SK-N-SH (cell line): Measurements from ENCODE around the gene PWWP2B. TPM values are rescaled to one million over a fixed set of nuclear protein-coding genes. Genes with fewer than 3 reads are reported as not detected.

Source experiments
- CTCF ChIA-PET: fragments of 300-600, 350-600 bp; formaldehyde crosslinking; extraction: SDS; loops from one replicate; lab custom pipeline; 2021; lab: Yijun Ruan, JAX
- POLR2A ChIA-PET: fragments of 350-600 bp; sonication (Branson Sonifier 250); formaldehyde crosslinking; extraction: SDS; loops from one replicate; lab custom pipeline; 2020; ENCODE audit warnings: antibody characterized with exemption, inconsistent platforms; lab: Yijun Ruan, JAX
- DNase-seq: peaks from one replicate; pipeline ENCODE4 v3.0.0; 2012
- H2AFZ ChIP-seq: fragments of 200-600 bp; sonication (generic); 2 replicates; pipeline ENCODE4 v1.8.1; 2016; ENCODE audit warnings: antibody characterized with exemption, mild to moderate bottlenecking, low read depth
- H3F3A ChIP-seq: fragments of 200-600 bp; sonication (generic); replicated peaks from 2 replicates; pipeline ENCODE3; 2016; ENCODE audit warnings: antibody characterized with exemption, mild to moderate bottlenecking; ENCODE audit not compliant: insufficient read depth
- H3K27ac ChIP-seq, 2 experiments: fragments of 200-500 bp in 1 of 2; fragments of 200-600 bp in 1 of 2; sonication (Bioruptor generic) in 1 of 2; sonication (generic), shearing (Covaris generic) in 1 of 2; 2 replicates each; pipeline versions ENCODE4 v1.5.1 to v1.6.1; 2014 to 2016; ENCODE audit warnings: low read depth in 2 of 2, inconsistent platforms in 1 of 2, low read length in 1 of 2, mild to moderate bottlenecking in 1 of 2, mixed read lengths in 1 of 2
- H3K27me3 ChIP-seq: fragments of 200-600 bp; sonication (generic), shearing (Covaris generic); 2 replicates; pipeline ENCODE4 v1.6.1; 2016; ENCODE audit warnings: mixed run types; ENCODE audit not compliant: insufficient read depth
- H3K36me3 ChIP-seq, 2 experiments: fragments of 200-500 bp in 1 of 2; fragments of 200-600 bp in 1 of 2; sonication (Bioruptor generic) in 1 of 2; sonication (generic) in 1 of 2; replicated peaks in 1 of 2; 2 replicates each; pipeline versions ENCODE3 to v1.5.1; 2014 to 2016; ENCODE audit warnings: low read length in 1 of 2, mild to moderate bottlenecking in 1 of 2; ENCODE audit not compliant: insufficient read depth in 2 of 2, control insufficient read depth in 1 of 2
- H3K4me1 ChIP-seq, 2 experiments: fragments of 200-500 bp in 1 of 2; fragments of 200-600 bp in 1 of 2; sonication (Bioruptor generic) in 1 of 2; sonication (generic), shearing (Covaris generic) in 1 of 2; 2 replicates each; pipeline versions ENCODE4 v1.5.1 to v1.6.1; 2014 to 2016; ENCODE audit warnings: low read depth in 1 of 2, low read length in 1 of 2, mixed run types in 1 of 2; ENCODE audit not compliant: insufficient read depth in 2 of 2, control insufficient read depth in 1 of 2
- H3K4me2 ChIP-seq: fragments of 200-600 bp; sonication (generic), shearing (Covaris generic); 2 replicates; pipeline ENCODE4 v1.6.1; 2017; ENCODE audit warnings: mixed run types
- H3K4me3 ChIP-seq, 2 experiments: fragments of 200-500 bp in 1 of 2; fragments of 200-600 bp in 1 of 2; sonication (Bioruptor generic) in 1 of 2; sonication (generic), shearing (Covaris generic) in 1 of 2; 2 replicates each; pipeline versions ENCODE4 v1.5.1 to v1.8.1; 2014 to 2016; ENCODE audit warnings: low read depth in 2 of 2, inconsistent platforms in 1 of 2, low read length in 1 of 2, mild to moderate bottlenecking in 1 of 2, mixed read lengths in 1 of 2, moderate library complexity in 1 of 2
- H3K79me2 ChIP-seq: fragments of 200-600 bp; sonication (generic); 2 replicates; pipeline ENCODE4 v1.8.1; 2017; ENCODE audit warnings: mild to moderate bottlenecking; ENCODE audit not compliant: insufficient read depth
- H3K9ac ChIP-seq: fragments of 200-600 bp; sonication (generic); 2 replicates; pipeline ENCODE4 v1.6.1; 2017; ENCODE audit warnings: mixed run types
- H3K9me2 ChIP-seq: fragments of 200-600 bp; sonication (generic); 2 replicates; pipeline ENCODE4 v1.6.1; 2017; ENCODE audit warnings: mixed run types
- H3K9me3 ChIP-seq: fragments of 200-600 bp; sonication (generic); 2 replicates; pipeline ENCODE4 v1.6.1; 2017; ENCODE audit warnings: mixed run types, mild to moderate bottlenecking, moderate library complexity
- H4K20me1 ChIP-seq: fragments of 200-600 bp; sonication (generic); 2 replicates; pipeline ENCODE4 v1.6.1; 2017; ENCODE audit warnings: mild to moderate bottlenecking, mixed run types; ENCODE audit not compliant: insufficient read depth
- ELF1 ChIP-seq: IDR thresholded peaks from 2 replicates; pipeline ENCODE4 v1.4.0; 2012
- EP300 ChIP-seq, 2 experiments: IDR thresholded peaks; 2 replicates each; pipeline versions ENCODE4 v1.4.0 to v1.6.1; 2012; ENCODE audit warnings: borderline replicate concordance in 1 of 2, low read depth in 1 of 2, low read length in 1 of 2
- EZH2phosphoT487 ChIP-seq: fragments of 200-600 bp; sonication (generic); IDR thresholded peaks from 2 replicates; pipeline ENCODE4 v1.6.1; 2017; ENCODE audit warnings: low read depth, mixed run types, mild to moderate bottlenecking, antibody characterized with exemption, moderate library complexity, borderline replicate concordance
- FOXJ3 ChIP-seq: sonication (generic); formaldehyde crosslinking; IDR thresholded peaks from 2 replicates; pipeline ENCODE4 v1.5.1; 2020; ENCODE audit warnings: mild to moderate bottlenecking, missing genetic modification reagents
- GABPA ChIP-seq: IDR thresholded peaks from 2 replicates; pipeline ENCODE4 v1.4.0; 2012; ENCODE audit warnings: low read depth, mild to moderate bottlenecking
- GATA2 ChIP-seq: sonication (generic); formaldehyde crosslinking; IDR thresholded peaks from 2 replicates; pipeline ENCODE4 v1.5.0; 2020; ENCODE audit warnings: mild to moderate bottlenecking, missing genetic modification reagents
- MEF2A ChIP-seq: IDR thresholded peaks from 2 replicates; pipeline ENCODE4 v1.4.0; 2012; ENCODE audit warnings: low read depth, borderline replicate concordance
- NFIC ChIP-seq: IDR thresholded peaks from 2 replicates; pipeline ENCODE4 v1.4.0; 2012; ENCODE audit warnings: borderline replicate concordance
- POLR2AphosphoS5 ChIP-seq: IDR thresholded peaks from 2 replicates; pipeline ENCODE4 v1.6.1; 2012; ENCODE audit warnings: low read depth, low read length
- RCOR1 ChIP-seq: fragments of 150-350 bp; IDR thresholded peaks from 2 replicates; pipeline ENCODE4 v1.6.1; 2017; ENCODE audit warnings: antibody characterized with exemption, low read length
- RXRA ChIP-seq: IDR thresholded peaks from 2 replicates; pipeline ENCODE4 v1.4.0; 2012; ENCODE audit warnings: low read depth, mild to moderate bottlenecking, borderline replicate concordance
- SIN3A ChIP-seq: IDR thresholded peaks from 2 replicates; pipeline ENCODE4 v1.6.1; 2012; ENCODE audit warnings: low read depth, mild to moderate bottlenecking, low read length, moderate library complexity, borderline replicate concordance
- SMC3 ChIP-seq: IDR thresholded peaks from 2 replicates; pipeline ENCODE4 v1.6.1; 2012; ENCODE audit warnings: low read depth, low read length, improper control_type of control experiment
- WGBS: methylation state at CpG from one replicate; pipeline ENCODE4 v1.1.6; 2017; ENCODE audit warnings: low lambda C conversion rate; 5-methylcytosine and 5-hydroxymethylcytosine counted together
- polyA plus RNA-seq, 3 experiments: library from polyadenylated mRNA; depleted of rRNA; stranded (reverse); fragments of >200 nt; gene quantifications; 2 replicates each; pipeline ENCODE4 v1.2.3, GENCODE V29; 2012
- TF ChIP-seq, protein P1 (sequence below): IDR thresholded peaks from 2 replicates; pipeline ENCODE4; 2012
- TF ChIP-seq, protein P2 (sequence below): IDR thresholded peaks from 2 replicates; pipeline ENCODE4 v1.4.0; 2012; ENCODE audit warnings: low read depth, borderline replicate concordance

PWWP2B gene
- polyA plus RNA-seq, 1 of the 3 experiments (the other 2 are of a cell fraction) = 2.4 TPM

GRCh38 chr10:132394936-132395703 is 1.9 kb upstream of the PWWP2B start:
- Histone ChIP-seq H3K79me2 (peaks cover 11% of the 10 kb centered on the region; the same call in 1 of the 2 replicates), H3K27ac (no peak overlapping the region), H4K20me1 (no peaks in the 10 kb centered on the region), H3K4me1 (peaks cover 4 to 21% of the 10 kb centered on the region in 2 experiments; a peak in 2 of 4 replicates), H2AFZ (no peak overlapping the region), H3K27me3 (no peaks in the 10 kb centered on the region), H3K9ac (no peak overlapping the region), H3K4me3 (no peak overlapping the region), H3K4me2 (peak overlapping the region; percentile 78), H3K9me3 (no peaks in the 10 kb centered on the region), H3K9me2 (no peaks in the 10 kb centered on the region), H3K36me3 (no peaks in the 10 kb centered on the region), H3F3A (peaks cover 3% of the 10 kb centered on the region)
- TF ChIP-seq RXRA = no peak
- no peak for TF ChIP-seq POLR2AphosphoS5
- no peak for TF ChIP-seq SIN3A
- no peak for TF ChIP-seq GABPA
- no peak for TF ChIP-seq EZH2phosphoT487
- no peak for TF ChIP-seq SMC3
- no peak for TF ChIP-seq RCOR1
- TF ChIP-seq, protein P1, sequence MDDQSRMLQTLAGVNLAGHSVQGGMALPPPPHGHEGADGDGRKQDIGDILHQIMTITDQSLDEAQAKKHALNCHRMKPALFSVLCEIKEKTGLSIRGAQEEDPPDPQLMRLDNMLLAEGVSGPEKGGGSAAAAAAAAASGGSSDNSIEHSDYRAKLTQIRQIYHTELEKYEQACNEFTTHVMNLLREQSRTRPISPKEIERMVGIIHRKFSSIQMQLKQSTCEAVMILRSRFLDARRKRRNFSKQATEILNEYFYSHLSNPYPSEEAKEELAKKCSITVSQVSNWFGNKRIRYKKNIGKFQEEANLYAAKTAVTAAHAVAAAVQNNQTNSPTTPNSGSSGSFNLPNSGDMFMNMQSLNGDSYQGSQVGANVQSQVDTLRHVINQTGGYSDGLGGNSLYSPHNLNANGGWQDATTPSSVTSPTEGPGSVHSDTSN = no peak
- no peak for TF ChIP-seq FOXJ3
- POLR2A ChIA-PET = interaction anchor here (1.0 kb wide), 1 partner anchor 113 kb away, joined by 3 read pairs; no protein-coding TSS in a partner anchor
- no peak for DNase-seq
- CTCF ChIA-PET = no interaction called here
- 88% methylated on average over 8 of the region's 12 CpGs for WGBS

DNA sequence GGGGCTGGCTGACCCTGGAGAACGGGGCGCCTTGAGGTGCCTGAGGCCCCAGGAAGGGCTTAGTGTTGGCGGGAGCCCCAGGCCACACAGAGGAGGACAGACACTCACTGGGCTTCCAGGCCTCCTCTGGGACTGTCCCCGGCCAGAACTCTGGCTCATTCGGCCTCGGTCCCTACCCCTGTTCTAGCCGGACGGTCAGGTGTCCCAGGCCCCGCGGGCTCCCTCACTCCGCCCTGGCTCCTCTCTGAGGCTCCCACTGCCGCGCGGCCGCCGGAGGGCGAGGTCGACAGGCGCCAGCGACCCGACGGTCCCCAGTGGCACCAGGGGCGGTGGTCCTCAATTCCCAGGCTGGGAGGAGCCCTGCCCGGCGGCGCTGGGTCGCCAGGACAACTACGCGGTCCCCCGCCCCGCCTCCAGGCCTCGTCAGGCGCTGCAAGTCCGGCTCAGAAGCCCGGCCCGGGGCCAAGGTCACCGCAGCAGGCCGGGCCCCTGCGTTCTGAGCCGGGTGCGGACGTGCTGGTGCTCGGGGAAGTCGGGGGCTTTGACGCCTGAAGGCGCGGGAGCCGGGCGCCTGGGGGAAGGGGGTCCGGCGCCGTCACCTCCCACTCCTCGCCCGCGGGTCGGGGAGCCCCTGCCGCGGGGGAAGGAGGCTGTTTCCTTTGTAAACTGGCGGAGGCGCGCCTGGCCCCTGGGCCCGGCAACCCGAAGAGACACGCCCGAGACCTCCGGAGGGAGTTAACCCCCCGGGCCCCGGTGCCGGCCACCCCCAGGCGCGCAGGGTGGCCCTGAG is 1.1 kb upstream of the PWWP2B start:
- DNase-seq = peak; percentile 73
- Histone ChIP-seq H3K4me1 (peaks cover 4 to 29% of the 10 kb centered on the region in 2 experiments; a peak in 2 of 4 replicates), H3K27me3 (no peaks in the 10 kb centered on the region), H2AFZ (no peak overlapping the region), H3F3A (peaks cover 3% of the 10 kb centered on the region), H3K27ac (no peak overlapping the region), H3K4me3 (peak overlapping the region; percentile 51 to 73; a peak in 3 of 4 replicates), H3K4me2 (peak overlapping the region; percentile 78)
- POLR2A ChIA-PET = no interaction called here
- no CpG with 5 or more reads among the region's 71 CpGs for WGBS
- no peak for TF ChIP-seq GATA2 (CRISPR knock-in tag)
- TF ChIP-seq EP300 (IDR thresholded peaks at IDR 0.05; ENCODE audit: borderline replicate concordance in 1 of 2, low read depth in 1 of 2, low read length in 1 of 2) = no peak
- TF ChIP-seq NFIC = no peak
- no peak for TF ChIP-seq FOXJ3
- no peak for TF ChIP-seq RXRA
- no peak for TF ChIP-seq MEF2A
- TF ChIP-seq, protein P2, sequence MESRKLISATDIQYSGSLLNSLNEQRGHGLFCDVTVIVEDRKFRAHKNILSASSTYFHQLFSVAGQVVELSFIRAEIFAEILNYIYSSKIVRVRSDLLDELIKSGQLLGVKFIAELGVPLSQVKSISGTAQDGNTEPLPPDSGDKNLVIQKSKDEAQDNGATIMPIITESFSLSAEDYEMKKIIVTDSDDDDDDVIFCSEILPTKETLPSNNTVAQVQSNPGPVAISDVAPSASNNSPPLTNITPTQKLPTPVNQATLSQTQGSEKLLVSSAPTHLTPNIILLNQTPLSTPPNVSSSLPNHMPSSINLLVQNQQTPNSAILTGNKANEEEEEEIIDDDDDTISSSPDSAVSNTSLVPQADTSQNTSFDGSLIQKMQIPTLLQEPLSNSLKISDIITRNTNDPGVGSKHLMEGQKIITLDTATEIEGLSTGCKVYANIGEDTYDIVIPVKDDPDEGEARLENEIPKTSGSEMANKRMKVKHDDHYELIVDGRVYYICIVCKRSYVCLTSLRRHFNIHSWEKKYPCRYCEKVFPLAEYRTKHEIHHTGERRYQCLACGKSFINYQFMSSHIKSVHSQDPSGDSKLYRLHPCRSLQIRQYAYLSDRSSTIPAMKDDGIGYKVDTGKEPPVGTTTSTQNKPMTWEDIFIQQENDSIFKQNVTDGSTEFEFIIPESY = no peak
- no peak for TF ChIP-seq ELF1
- TF ChIP-seq, all 33 proteins: peak for 0
- no peaks in the 10 kb centered on the region for H3K36me3 ChIP-seq
- no peaks in the 10 kb centered on the region for H3K9me2 ChIP-seq
- H3K9me3 ChIP-seq = no peaks in the 10 kb centered on the region
- peak overlapping the region; percentile 52; the same call in 1 of the 2 replicates for H3K9ac ChIP-seq
- no peaks in the 10 kb centered on the region for H4K20me1 ChIP-seq
- peaks cover 11% of the 10 kb centered on the region; the same call in 1 of the 2 replicates for H3K79me2 ChIP-seq
- CTCF ChIA-PET = no interaction called here
